Bronchial epithelial cell (primary cell): ENCODE data around the gene FARS2. TPM values are rescaled to one million over a fixed set of nuclear protein-coding genes. Genes with fewer than 3 reads are reported as not detected.
A peak's percentile ranks its signal among the peaks of the same experiment; 100 is the strongest.

Experiments
- DNase-seq: peaks from one replicate; pipeline ENCODE4 v3.0.0-alpha.2; 2010; ENCODE audit warnings: low read depth
- FAIRE-seq: peaks from 2 replicates; lab custom pipeline; 2011; peaks lifted over from hg19 to GRCh38; lab: Jason Lieb, UNC
- H3K27me3 ChIP-seq: 2 replicates; pipeline ENCODE4 v1.5.1; 2011; ENCODE audit warnings: low read length; ENCODE audit not compliant: control insufficient read depth, insufficient read depth
- H3K36me3 ChIP-seq: 2 replicates; pipeline ENCODE4 v1.5.1; 2011; ENCODE audit warnings: low read length; ENCODE audit not compliant: control insufficient read depth, insufficient read depth
- H3K4me3 ChIP-seq: 2 replicates; pipeline ENCODE4 v1.5.1; 2011; ENCODE audit warnings: mild to moderate bottlenecking, low read depth, low read length, control low read depth
- total RNA-seq: library from RNA; depleted of rRNA; stranded (reverse); fragments of >200 nt; gene quantifications from 2 replicates; pipeline ENCODE4 v1.2.1, GENCODE V29; 2014
- TF ChIP-seq, protein P1 (sequence below): IDR thresholded peaks from 2 replicates; pipeline ENCODE4 v1.5.1; 2011; ENCODE audit warnings: mild to moderate bottlenecking, moderate library complexity, low read length, control low read depth, inconsistent platforms; ENCODE audit not compliant: insufficient read depth, severe bottlenecking

Gene FARS2
- total RNA-seq, 1 donor from 2014 or later, result 27.4 TPM

DNA sequence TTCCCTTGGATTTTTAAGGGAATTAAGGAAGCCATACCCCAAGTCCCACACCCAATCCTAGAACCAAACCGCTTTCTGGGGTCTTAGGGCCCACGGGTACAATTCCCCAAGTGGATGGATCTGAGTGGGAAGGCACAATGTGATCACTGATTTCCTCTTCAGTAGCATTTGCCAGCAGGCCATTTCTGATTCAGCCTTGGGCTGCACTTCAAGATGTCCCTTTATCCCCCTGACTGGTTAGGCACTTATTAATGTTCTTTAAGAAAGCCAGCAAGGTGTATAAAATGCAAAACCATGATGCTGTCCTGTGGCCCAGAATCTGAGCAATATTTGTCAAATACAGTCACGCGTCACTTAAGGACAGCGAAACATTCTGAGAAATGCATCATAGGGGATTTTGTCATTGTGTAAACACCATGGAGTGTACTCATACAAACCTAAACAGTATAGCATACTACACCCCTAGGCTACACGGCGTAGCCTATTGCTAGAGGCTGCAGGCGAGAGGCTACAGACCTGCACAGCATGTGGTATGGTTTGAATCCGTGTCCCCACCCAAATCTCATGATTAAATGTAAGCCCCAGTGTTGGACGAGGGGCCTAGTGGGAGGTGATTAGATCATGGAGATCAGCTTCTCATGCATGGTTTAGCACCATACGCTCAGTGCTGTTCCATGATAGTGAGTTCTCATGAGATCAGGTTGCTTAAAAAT, 511.3 kb downstream of the FARS2 start:
- peak; percentile 70 for DNase-seq
- H3K36me3 ChIP-seq, result no peaks in the 10 kb centered on the region

DNA sequence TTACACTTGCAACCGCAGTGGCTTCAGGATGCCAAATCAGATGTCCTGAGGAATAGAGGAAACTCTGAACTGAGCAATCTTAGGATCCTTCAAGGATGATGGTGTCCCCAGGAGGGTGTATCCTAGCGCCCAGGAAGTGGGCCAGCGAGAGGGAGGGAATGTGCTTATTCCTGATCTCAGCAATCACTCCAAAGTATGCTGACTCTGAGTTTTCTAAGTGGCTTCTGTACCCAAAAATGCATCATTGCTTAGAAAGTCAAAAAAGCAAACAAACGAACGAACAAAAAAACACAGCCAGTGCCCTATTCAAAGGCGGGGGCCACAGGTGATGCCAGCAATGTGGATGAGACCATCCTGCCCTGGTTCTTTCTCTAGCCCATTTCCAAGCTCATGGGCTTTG, 514.8 kb downstream of the FARS2 start:
- no peaks in the 10 kb centered on the region for H3K27me3 ChIP-seq
- TF ChIP-seq, protein P1, sequence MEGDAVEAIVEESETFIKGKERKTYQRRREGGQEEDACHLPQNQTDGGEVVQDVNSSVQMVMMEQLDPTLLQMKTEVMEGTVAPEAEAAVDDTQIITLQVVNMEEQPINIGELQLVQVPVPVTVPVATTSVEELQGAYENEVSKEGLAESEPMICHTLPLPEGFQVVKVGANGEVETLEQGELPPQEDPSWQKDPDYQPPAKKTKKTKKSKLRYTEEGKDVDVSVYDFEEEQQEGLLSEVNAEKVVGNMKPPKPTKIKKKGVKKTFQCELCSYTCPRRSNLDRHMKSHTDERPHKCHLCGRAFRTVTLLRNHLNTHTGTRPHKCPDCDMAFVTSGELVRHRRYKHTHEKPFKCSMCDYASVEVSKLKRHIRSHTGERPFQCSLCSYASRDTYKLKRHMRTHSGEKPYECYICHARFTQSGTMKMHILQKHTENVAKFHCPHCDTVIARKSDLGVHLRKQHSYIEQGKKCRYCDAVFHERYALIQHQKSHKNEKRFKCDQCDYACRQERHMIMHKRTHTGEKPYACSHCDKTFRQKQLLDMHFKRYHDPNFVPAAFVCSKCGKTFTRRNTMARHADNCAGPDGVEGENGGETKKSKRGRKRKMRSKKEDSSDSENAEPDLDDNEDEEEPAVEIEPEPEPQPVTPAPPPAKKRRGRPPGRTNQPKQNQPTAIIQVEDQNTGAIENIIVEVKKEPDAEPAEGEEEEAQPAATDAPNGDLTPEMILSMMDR, result no peak
- no peak for FAIRE-seq
- no peak overlapping the region for H3K4me3 ChIP-seq
- H3K36me3 ChIP-seq, result no peaks in the 10 kb centered on the region
- DNase-seq, result no peak

More for the DNA sequence above, 511.3 kb downstream of the FARS2 start:
- Histone ChIP-seq H3K27me3 (no peaks in the 10 kb centered on the region), H3K4me3 (no peak overlapping the region)
- FAIRE-seq, result no peak
- TF ChIP-seq, protein P1, result no peak

DNA sequence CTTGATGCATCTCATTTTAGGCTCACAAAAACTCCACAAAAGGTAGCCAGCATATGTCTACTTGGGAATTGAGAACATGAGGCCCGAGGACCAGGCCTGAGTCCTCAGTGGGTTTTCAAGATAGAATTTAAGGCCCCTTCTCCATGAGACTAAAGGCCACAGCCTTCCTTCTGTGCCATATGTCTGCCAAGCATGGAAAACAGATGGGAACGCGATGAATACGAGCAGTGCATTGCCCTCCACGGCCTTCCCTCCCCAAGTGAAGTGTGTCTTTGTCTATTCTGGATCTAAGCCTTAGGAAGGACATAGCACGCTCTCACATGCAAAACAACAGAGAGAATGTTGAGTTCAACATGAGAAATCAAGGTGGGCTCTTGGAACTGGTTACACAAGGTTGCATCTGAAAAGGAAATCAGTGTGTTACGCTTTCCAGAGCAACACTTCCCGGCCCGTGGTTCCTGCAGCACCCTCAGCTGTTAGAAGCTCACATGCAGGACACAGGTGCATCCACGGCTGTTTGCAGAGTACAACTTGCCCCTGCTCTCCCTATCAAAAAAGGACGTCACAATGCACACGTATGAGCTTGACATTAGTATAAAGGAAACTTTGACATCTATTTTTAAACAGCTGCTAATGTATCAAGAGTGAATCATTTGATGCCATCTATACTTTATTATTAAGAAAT, 515.5 kb downstream of the FARS2 start:
- TF ChIP-seq, protein P1, result no peak
- Histone ChIP-seq H3K36me3 (no peaks in the 10 kb centered on the region), H3K4me3 (no peak overlapping the region), H3K27me3 (no peaks in the 10 kb centered on the region)
- DNase-seq, result no peak
- FAIRE-seq, result no peak

DNA sequence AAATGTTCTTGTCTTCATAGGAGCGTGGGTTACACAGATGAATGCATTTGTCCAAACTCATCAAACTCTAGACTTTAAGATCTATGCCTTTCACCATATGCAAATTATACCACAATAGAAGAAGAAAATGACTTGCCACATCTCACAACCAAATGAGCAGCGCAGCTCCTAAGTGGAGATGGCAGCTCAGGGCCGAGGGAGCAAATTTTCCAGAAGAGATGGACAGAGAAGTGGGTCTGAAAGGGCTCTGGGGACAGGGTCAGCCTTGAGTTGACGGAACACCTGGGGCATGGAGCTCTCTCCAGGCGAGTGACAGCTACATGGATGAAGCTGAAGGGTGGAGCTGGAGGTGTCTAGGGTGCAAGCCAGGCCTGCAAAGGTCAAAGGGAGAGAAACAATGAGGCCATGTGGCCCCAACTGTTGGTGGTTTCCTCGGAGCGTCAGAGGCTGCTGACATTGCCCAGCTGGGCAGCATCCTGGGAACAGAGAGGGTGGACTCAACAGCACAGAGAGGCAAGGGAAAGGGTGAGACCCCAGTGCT, 517.1 kb downstream of the FARS2 start:
- H3K36me3 ChIP-seq, result no peaks in the 10 kb centered on the region
- TF ChIP-seq, protein P1, result no peak
- no peaks in the 10 kb centered on the region for H3K27me3 ChIP-seq
- no peak overlapping the region for H3K4me3 ChIP-seq
- no peak for FAIRE-seq
- DNase-seq, result no peak

DNA sequence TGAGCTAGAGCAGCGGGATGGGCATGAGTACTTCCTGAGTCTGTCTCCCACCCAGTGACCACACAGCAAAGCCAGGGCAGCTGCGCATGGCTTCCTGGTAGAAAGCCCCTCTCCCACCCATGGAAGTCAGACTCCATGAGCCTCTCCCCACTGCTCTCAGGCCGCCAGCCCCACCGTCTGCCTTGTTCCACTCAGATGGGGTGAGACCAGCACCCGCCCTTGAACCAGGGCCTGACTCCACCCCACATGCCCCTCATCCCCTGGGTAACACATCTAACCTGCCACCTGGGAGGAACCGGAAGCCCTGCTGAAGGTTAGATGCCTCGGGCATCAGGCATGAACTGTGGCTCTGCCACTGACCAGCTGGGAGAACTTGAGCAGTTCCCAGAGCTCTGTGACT, 517.6 kb downstream of the FARS2 start:
- no peak for DNase-seq
- TF ChIP-seq, protein P1, result no peak
- Histone ChIP-seq H3K4me3 (no peak overlapping the region), H3K36me3 (no peaks in the 10 kb centered on the region), H3K27me3 (no peaks in the 10 kb centered on the region)
- FAIRE-seq, result no peak
